ENCODE measurements around the gene FAP.

Gene FAP

DNA sequence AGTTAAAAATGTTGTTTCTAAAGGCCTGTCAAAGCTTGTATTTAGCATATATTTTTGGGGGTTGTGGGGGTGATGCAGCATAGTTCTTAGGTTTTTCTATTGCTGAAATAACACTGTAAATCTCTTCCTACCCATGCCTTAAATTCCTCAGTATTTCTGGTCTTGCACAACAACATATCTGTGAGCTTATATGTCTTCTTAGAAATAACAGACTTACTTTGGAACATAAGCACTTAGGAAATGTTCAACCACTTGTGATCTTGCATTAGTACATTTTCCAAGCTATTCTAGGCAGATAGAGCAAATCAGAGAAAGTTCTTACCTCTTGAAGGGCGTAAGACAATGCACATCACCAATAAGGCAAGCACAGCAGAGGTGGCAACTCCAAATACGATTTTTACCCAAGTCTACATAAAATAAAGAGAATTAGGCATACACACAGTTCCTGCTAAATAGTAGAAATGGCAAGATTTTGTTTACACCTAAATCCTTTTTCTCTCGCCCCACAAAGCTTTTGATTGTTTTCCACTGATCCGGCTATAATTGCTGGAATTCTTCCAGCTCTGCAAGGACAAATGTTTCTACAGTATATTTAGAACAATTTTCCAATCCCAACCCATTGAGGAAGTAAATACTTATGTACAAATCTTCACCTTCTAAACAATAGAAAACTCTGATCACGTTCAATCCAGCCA, 512 bp downstream of the FAP start:
- DNase-seq, result no peak

GRCh38 chr2:162241571-162241970, 1.7 kb downstream of the FAP start:
- no peak for DNase-seq

DNA sequence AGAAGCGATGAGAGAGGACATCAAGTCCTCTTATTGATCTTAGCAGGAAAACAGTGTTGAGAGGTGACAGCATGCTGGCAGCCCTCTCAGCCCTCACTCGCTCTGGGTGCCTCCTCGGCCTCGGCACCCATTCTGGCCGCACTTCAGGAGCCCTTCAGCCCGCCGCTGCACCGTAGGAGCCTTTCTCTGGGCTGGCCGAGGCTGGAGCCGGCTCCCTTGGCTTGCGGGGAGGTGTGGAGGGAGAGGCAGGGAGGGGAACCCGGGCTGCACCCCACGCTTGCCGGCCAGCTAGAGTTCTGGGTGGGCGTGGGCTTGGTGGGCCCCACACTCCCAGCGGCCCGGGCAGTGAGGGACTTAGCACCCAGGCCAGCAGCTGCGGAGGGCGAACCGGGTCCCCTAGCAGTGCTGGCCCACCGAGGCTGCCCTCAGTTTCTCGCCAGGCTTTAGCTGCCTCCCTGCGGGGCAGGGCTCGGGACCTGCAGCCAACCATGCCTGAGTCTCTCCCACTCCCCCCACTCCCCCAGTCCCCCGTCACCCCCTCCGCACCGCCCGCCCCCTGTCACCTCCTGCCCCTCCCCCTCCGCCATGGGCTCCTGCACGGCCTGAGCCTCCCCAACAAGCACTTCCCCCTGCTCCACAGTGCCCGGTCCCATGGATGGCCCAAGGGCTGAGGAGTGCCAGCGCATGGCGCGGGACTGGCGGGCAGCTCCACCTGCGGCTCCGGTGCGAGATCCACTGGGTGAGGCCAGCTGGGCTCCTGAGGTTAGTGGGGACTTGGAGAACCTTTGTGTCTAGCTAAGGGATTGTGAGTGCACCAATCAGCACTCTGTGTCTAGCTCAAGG, 8.4 kb downstream of the FAP start:
- no peak for DNase-seq

- no peak for DNase-seq
Observed at GRCh38 chr2:162233197-162233596, 10.0 kb downstream of the FAP start.

- no peak for DNase-seq
Observed at GRCh38 chr2:162232671-162233070, 10.6 kb downstream of the FAP start.

- no peak for DNase-seq
Observed at GRCh38 chr2:162232027-162232426, 11.2 kb downstream of the FAP start.

GRCh38 chr2:162230761-162231160, 12.5 kb downstream of the FAP start:
- no peak for DNase-seq

- DNase-seq, result no peak
Observed at GRCh38 chr2:162226836-162227235, 16.4 kb downstream of the FAP start.

DNA sequence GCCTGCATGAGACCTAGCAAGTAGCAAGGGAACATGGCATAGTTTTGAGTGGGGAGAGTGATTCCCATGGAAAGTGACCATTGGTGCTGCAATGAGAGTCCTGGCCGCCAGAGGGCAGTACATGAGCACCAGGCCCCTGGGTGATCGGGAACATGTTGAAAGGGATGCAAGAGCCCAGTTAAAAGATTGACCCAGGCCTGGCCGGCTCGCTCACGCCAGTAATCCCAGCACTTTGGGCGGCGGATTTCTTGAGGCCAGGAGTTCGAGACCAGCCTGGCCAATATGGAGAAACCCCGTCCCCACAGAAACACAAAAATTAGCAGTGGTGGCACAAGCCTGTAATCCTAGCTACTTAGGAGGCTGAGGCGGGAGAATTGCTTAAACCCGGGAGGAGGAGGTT, 22.2 kb downstream of the FAP start:
- no peak for DNase-seq

- DNase-seq, result no peak
Observed at GRCh38 chr2:162220368-162220767, 22.9 kb downstream of the FAP start.

GRCh38 chr2:162219426-162219825, 23.8 kb downstream of the FAP start:
- DNase-seq, result no peak

DNA sequence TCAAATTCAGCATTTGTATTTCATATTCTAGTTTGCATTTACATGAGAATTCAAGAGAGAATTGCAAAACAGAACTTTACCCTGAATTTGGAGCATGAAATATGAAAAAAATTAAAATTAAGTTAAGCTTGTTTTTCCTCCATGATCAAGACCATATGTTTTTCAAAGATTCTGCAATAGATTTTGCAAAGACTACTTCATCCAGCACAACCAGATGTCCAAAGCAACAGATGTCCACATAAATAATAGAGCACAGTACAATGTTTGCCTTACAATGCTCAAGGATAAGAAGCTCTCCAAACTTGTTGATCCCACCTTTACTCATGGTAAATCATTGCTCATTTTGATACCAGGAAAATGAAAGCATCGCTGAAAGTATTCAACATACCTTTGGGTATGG, 25.6 kb downstream of the FAP start:
- DNase-seq, result no peak

DNA sequence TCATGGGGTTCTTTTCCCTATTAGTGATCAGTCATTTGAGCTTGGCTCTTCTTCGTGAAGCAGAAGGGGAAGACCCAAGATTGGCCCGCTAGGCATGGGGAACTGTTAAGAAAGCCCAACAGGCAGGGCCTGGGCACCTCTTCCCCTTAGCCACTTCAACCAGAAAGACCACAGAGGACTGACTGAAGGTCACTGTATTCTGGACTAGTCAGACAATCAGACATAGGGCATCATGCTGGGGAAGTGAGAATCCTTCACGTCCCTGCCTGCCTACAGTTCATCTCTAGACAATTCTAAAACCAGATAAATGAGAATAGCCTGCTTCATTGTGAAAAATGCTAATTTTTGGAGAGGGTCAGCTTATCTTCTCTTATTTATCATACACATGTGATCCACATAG, 28.1 kb downstream of the FAP start:
- no peak for DNase-seq

GRCh38 chr2:162212366-162212765, 30.9 kb downstream of the FAP start:
- no peak for DNase-seq

DNA sequence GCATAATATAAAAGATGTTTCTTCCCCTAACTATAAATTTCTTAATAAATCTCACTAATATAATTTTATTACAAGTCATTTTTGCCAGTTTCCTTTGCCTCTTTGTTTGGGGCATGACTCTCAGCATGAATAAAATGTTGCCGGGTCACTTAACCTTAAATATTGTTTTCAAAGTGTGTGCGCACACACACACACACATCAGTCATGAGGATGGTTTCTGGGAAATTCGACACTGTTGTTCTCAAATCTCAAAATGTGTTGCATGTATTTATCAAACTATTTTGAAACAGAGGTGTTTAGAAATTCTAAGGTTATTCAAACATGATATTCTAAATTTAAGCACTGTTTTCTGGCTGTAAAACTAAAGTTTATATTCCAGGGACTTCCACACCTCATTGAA, 31.5 kb downstream of the FAP start:
- no peak for DNase-seq

- DNase-seq, result no peak
Observed at GRCh38 chr2:162210385-162210784, 32.9 kb downstream of the FAP start.

- no peak for DNase-seq
Observed at GRCh38 chr2:162202203-162202602, 41.0 kb downstream of the FAP start.

DNA sequence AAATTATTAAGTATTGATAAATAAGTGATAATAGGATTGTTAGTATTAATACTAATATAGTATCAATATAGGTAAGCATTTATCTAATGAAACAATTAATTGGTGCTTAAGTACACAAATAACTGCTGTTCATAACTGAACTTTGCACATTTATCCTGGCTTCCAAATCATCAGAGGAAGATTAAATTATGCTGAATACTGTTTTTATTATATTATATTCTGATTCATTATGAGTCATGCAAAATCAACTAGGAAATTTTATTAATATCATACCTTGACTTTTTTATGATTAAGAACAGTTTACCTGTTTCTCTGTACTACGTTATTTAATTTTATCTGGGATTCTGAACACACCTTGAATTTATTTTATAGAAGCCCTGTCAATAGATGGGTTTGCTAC, 42.6 kb downstream of the FAP start:
- DNase-seq, result no peak

- DNase-seq, result no peak
Observed at GRCh38 chr2:162199913-162200312, 43.3 kb downstream of the FAP start.

- DNase-seq, result no peak
Observed at GRCh38 chr2:162198239-162198638, 45.0 kb downstream of the FAP start.

DNA sequence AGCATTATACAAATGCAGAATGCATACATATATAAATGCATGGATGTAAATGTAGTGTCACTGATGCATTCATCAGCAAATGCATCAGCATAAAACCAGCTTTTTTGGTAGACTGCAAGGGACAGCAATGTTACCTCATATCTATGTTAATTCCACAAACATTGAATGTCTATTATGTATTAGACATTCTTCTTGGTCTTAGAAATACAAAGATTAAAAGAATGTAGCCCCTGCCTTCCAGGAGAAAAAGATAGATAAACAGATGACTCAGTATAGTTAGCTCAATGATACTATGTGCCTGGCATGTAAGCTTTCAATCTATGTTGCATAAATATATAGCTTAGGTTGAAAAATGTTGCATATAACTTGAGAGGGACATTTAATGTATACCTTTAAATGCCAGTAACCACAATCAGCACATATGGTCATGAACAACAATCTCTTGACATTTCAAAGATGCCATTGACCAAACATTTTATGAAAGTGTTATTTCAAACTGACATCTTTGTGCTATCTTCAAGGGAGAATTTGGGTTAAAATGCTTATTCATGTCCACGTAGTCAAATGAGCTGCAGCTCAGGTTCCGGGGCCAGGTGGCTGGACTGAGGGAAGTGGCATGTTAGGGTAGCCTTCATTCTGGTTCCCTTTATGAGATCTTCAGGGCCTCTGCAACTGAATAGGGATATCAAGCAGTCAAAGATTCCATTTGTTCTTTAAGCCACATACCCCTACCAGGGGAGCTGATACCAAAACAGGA, 46.0 kb downstream of the FAP start:
- no peak for DNase-seq

DNA sequence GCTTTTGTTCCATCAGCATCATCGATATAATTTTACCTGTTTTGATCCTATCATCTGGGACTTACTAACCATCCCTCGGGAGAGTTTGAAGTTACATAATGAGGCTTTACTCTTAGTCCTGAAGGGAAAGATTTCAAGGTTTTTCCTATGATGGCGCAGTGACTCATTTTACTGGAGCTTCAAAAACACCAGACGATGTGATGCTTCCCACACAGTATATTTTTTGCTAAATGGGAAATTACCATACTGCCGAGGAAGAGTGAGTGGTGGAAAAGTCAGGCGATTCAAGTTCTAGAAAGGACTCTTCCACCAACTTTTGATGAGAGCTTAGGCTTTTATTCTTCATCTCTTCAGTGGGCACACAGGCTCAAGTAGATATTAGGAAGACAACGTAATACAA, 46.6 kb downstream of the FAP start:
- no peak for DNase-seq

DNA sequence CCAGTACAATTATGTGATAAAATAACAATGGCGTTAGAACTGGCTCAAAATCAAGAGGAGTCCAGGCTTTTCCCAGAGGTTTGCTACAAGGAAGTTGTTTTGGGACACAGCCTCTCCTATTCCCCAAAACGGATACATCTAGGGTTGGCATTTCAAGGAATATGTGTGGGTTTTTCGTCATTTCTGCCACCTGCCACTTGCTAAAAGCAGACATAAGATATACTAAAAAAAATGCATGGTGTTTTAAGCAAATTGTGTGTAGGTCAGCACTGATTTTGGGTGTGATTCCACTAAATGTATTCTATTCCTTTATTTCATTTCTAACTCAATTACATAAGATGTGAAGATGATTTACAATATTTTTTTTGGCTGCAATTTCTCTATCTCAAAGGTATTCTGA, 54.8 kb downstream of the FAP start:
- no peak for DNase-seq
